Measurements from ENCODE around the gene TBC1D9.

TBC1D9 gene

GRCh38 chr4:140715119-140715518 lies 41.1 kb downstream of the TBC1D9 start:
- ChIA-PET POLR2A (no interaction called here), CTCF (interaction anchor here (1.0 kb wide), 1 partner anchor 9 kb away, joined by 3 read pairs; no protein-coding TSS in a partner anchor)
- H3K4me3 ChIP-seq (ENCODE audit: low read depth, low read length), result no peak overlapping the region
- no peak for TF ChIP-seq CTCF (IDR thresholded peaks at IDR 0.05; ENCODE audit: insufficient read depth, low read length, missing control alignments)
- no peak for DNase-seq (ENCODE audit: low read depth, low spot score)

DNA sequence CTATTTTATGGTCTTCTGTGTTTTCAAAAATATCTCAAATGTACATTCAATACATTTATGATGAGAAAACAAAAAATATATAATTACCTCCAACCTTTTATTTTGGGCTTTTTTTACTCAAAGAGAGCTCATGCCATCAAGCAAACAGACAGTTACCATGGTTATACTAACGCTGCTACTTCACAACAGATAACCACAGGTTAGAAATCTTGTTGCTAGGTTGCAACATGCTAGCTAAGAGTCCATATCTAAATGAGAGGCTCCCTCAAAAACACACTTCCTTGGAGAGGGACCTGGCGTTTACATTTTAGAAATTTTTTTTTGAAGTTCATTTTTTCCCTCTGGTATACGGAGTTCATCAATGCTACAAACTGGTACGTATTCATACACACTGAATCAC lies 44.3 kb downstream of the TBC1D9 start:
- POLR2A ChIA-PET, result no interaction called here
- H3K4me3 ChIP-seq (ENCODE audit: low read depth, low read length), result no peak overlapping the region
- no peak for DNase-seq (ENCODE audit: low read depth, low spot score)
- CTCF ChIA-PET, result interaction anchor here (0.6 to 1.0 kb wide), 4 partner anchors 9 to 50 kb away, joined by 3 to 4 read pairs (median 3); no protein-coding TSS in a partner anchor
- no peak for TF ChIP-seq CTCF (IDR thresholded peaks at IDR 0.05; ENCODE audit: insufficient read depth, low read length, missing control alignments)

DNA sequence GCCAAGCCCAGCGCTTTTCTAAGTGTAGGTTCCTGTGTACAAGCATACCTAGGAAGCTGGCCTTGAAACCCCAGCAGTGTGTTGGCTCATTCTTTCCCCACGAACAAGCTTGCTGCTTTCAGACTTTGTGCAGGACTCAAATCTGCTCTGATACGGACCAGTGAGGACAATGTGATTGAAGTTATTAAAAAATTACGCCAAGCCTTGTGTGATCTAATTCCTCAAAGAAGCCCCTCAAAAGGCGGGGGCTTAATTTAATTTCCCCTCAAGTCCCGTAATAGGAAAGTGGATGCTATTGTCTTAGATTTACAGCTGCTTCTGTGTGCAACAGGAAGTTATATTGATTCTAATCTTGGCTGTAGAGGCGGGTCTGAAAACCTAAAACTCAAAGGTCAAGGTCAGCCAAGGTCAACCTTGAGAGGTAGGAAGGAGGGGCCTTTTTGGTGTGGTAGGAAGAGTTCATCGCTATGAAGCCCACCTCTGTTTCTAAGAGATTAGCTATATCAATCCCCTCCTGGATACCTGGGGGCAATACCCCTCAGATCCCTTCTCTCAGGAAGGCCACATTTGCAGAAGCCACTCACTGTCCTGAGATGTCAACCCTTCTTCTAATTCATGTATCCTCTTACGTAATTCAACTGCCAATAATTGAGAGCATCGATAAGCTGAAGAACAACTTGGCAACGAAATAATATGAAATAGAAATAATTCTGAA lies 45.1 kb downstream of the TBC1D9 start:
- no peak overlapping the region for H3K4me3 ChIP-seq (ENCODE audit: low read depth, low read length)
- POLR2A ChIA-PET, result no interaction called here
- no peak for TF ChIP-seq CTCF (IDR thresholded peaks at IDR 0.05; ENCODE audit: insufficient read depth, low read length, missing control alignments)
- no peak for DNase-seq (ENCODE audit: low read depth, low spot score)
- CTCF ChIA-PET, result interaction anchor here (0.6 to 1.0 kb wide), 4 partner anchors 8 to 38 kb away, joined by 3 to 4 read pairs (median 4); no protein-coding TSS in a partner anchor

- no peak for TF ChIP-seq CTCF (IDR thresholded peaks at IDR 0.05; ENCODE audit: insufficient read depth, low read length, missing control alignments)
- DNase-seq (ENCODE audit: low read depth, low spot score), result no peak
- no peak overlapping the region for H3K4me3 ChIP-seq (ENCODE audit: low read depth, low read length)
- POLR2A ChIA-PET, result no interaction called here
- CTCF ChIA-PET, result interaction anchor here (1.8 kb wide), 1 partner anchor 8 kb away, joined by 3 read pairs; no protein-coding TSS in a partner anchor
These were observed 48.9 kb downstream of the TBC1D9 start for GRCh38 chr4:140707325-140707724.

- no peak overlapping the region for H3K4me3 ChIP-seq (ENCODE audit: low read depth, low read length)
- no peak for TF ChIP-seq CTCF (IDR thresholded peaks at IDR 0.05; ENCODE audit: insufficient read depth, low read length, missing control alignments)
- POLR2A ChIA-PET, result no interaction called here
- CTCF ChIA-PET, result interaction anchor here (1.8 kb wide), 1 partner anchor 9 kb away, joined by 3 read pairs; no protein-coding TSS in a partner anchor
- DNase-seq (ENCODE audit: low read depth, low spot score), result no peak
These were observed 49.5 kb downstream of the TBC1D9 start for GRCh38 chr4:140706665-140707064.

DNA sequence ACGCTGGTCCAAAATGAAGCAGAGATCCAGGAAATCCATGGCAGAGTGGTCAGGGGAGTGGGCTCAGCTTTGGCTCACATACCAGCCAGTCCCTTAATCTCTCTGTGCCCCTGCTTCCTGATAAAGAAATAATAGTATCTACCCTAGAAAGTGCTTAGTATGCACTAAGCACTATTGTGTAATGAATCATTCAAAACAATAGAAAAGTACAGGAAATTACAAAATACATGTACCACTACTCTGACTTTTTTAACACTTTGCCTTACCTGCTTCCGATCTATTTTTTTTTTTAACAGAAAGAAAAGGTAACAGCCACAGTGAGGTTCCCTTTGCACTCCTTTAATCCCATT lies 49.9 kb downstream of the TBC1D9 start:
- H3K4me3 ChIP-seq (ENCODE audit: low read depth, low read length), result no peak overlapping the region
- POLR2A ChIA-PET, result no interaction called here
- CTCF ChIA-PET, result interaction anchor here (1.8 kb wide), 1 partner anchor 10 kb away, joined by 3 read pairs; no protein-coding TSS in a partner anchor
- DNase-seq (ENCODE audit: low read depth, low spot score), result no peak
- TF ChIP-seq CTCF (IDR thresholded peaks at IDR 0.05; ENCODE audit: insufficient read depth, low read length, missing control alignments), result no peak
